ENCODE results near the gene CARMIL1. TPM values are rescaled to one million over a fixed set of nuclear protein-coding genes. Genes with fewer than 3 reads are reported as not detected.

CARMIL1 gene
- total and polyA plus RNA-seq, 12 donors = 9.2 to 36.2 (median 14.5) TPM

DNA sequence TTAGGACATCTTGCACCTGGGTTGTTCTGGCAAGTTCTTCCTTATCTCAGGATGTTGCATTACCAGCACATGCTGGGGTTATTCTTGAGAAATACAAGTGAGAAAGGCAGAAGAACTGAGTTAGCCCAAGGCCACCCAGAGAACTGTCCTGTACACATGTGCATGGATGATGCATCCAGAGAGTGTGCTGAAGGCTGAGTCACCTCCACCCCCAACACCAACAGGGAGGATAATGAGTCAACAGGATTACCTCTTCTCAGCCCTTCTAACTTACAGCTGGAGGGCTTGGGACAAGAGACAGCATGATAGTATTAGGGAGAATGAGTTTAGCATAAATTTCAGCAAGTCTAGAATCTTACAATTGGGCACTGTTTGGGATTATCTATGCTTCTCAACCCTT is 381.3 kb downstream of the CARMIL1 start:
- TF ChIP-seq POLR2A (IDR thresholded peaks at IDR 0.05) = no peak
- TF ChIP-seq, protein P1, sequence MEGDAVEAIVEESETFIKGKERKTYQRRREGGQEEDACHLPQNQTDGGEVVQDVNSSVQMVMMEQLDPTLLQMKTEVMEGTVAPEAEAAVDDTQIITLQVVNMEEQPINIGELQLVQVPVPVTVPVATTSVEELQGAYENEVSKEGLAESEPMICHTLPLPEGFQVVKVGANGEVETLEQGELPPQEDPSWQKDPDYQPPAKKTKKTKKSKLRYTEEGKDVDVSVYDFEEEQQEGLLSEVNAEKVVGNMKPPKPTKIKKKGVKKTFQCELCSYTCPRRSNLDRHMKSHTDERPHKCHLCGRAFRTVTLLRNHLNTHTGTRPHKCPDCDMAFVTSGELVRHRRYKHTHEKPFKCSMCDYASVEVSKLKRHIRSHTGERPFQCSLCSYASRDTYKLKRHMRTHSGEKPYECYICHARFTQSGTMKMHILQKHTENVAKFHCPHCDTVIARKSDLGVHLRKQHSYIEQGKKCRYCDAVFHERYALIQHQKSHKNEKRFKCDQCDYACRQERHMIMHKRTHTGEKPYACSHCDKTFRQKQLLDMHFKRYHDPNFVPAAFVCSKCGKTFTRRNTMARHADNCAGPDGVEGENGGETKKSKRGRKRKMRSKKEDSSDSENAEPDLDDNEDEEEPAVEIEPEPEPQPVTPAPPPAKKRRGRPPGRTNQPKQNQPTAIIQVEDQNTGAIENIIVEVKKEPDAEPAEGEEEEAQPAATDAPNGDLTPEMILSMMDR (IDR thresholded peaks at IDR 0.05) = no peak
- intact Hi-C loops (cut with DNase I) = no loop called here
- Histone ChIP-seq H3K9me3 (replicated peaks in 1 of 3) (no peaks in the 10 kb centered on the region), H3K36me3 (replicated peaks in 1 of 2) (no peaks in the 10 kb centered on the region), H3K4me3 (no peak overlapping the region), H3K27ac (no peak overlapping the region), H3K4me1 (replicated peaks in 1 of 2) (peaks cover 0 to 6% of the 10 kb centered on the region in 2 donors), H3K27me3 (no peaks in the 10 kb centered on the region)
- DNase-seq = peak; percentile 24 to 76 (median 57)

GRCh38 chr6:25661129-25661779 is 382.1 kb downstream of the CARMIL1 start:
- 78 to 87% (median 80%) methylated on average over 5 of the region's 5 CpGs for WGBS, 4 donors
- Histone ChIP-seq H3K4me3 (no peak overlapping the region), H3K36me3 (replicated peaks in 1 of 2) (no peaks in the 10 kb centered on the region), H3K4me1 (replicated peaks in 1 of 2) (peaks cover 0 to 6% of the 10 kb centered on the region in 2 donors), H3K9me3 (replicated peaks in 1 of 3) (no peaks in the 10 kb centered on the region), H3K27ac (no peak overlapping the region), H3K27me3 (no peaks in the 10 kb centered on the region)
- intact Hi-C loops (cut with DNase I) = no loop called here
- DNase-seq = no peak
- TF ChIP-seq, protein P1 (IDR thresholded peaks at IDR 0.05) = no peak
- TF ChIP-seq POLR2A (IDR thresholded peaks at IDR 0.05) = no peak

DNA sequence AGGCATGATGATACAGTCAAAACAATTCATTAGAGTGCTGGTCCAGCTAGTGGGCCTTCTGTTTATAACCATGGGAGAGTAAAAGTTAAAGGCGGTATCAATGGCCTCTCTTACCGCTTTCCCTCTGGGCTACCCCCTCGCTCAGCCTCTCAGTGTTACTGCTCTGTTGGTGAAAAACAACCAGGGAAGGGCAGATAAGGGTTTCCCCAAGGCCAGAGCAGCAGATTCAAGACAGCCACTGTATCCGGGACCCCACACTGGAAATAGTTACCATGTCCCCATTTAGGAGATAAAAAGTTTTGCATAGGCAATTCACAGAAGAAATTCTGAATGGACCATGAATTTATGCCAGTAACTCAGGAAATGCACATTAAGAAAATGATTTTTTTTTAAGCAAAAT is 386.3 kb downstream of the CARMIL1 start:
- H3K9me3 ChIP-seq (replicated peaks in 1 of 3) = no peaks in the 10 kb centered on the region
- no peak overlapping the region for H3K4me3 ChIP-seq
- H3K27ac ChIP-seq = no peak overlapping the region
- intact Hi-C loops (cut with DNase I) = no loop called here
- no peak for TF ChIP-seq POLR2A (IDR thresholded peaks at IDR 0.05)
- TF ChIP-seq, protein P1 (IDR thresholded peaks at IDR 0.05) = no peak
- H3K4me1 ChIP-seq (replicated peaks in 1 of 2) = no peaks in the 10 kb centered on the region
- DNase-seq = no peak
- no peaks in the 10 kb centered on the region for H3K27me3 ChIP-seq
- WGBS, 4 donors = 82 to 93% (median 84%) methylated on average over 4 of the region's 4 CpGs
- H3K36me3 ChIP-seq (replicated peaks in 1 of 2) = no peaks in the 10 kb centered on the region

- 92 to 99% (median 96%) methylated on average over 5 of the region's 5 CpGs for WGBS, 4 donors
Observed at GRCh38 chr6:25669413-25669812, 390.2 kb downstream of the CARMIL1 start.

More at GRCh38 chr6:25669413-25669812, 390.2 kb downstream of the CARMIL1 start:
- no peak overlapping the region for H3K27ac ChIP-seq
- no peaks in the 10 kb centered on the region for H3K27me3 ChIP-seq
- no peaks in the 10 kb centered on the region for H3K9me3 ChIP-seq (replicated peaks in 1 of 3)
- H3K4me3 ChIP-seq = no peak overlapping the region
- DNase-seq = no peak
- intact Hi-C loops (cut with DNase I) = no loop called here
- no peaks in the 10 kb centered on the region for H3K36me3 ChIP-seq (replicated peaks in 1 of 2)
- no peaks in the 10 kb centered on the region for H3K4me1 ChIP-seq (replicated peaks in 1 of 2)
- TF ChIP-seq POLR2A (IDR thresholded peaks at IDR 0.05) = no peak
- TF ChIP-seq, protein P1 (IDR thresholded peaks at IDR 0.05) = no peak

Small RNA genes lying within 50 kb of the gene (small RNA-seq; reads per million reads assigned to genes)
- gene RF00019 (0 reads per million in 2 donors), gene RNU6-987P (0 reads per million in 2 donors)
